ENCODE results near the gene KCTD6.

Gene KCTD6

GRCh38 chr3:58487140-58487886 lies 4.6 kb upstream of the KCTD6 start:
- DNase-seq, result no peak

- no peak for DNase-seq
Observed at GRCh38 chr3:58488967-58489366, 2.9 kb upstream of the KCTD6 start.

- DNase-seq, result peak; percentile 9
Observed at GRCh38 chr3:58490860-58491501, 915 bp upstream of the KCTD6 start.

GRCh38 chr3:58492494-58492905 lies 604 bp downstream of the KCTD6 start:
- peak; percentile 40 for DNase-seq

- no peak for DNase-seq
Observed at GRCh38 chr3:58494107-58494506, 2.2 kb downstream of the KCTD6 start.

GRCh38 chr3:58495101-58495500 lies 3.2 kb downstream of the KCTD6 start:
- no peak for DNase-seq

GRCh38 chr3:58496206-58496857 lies 4.4 kb downstream of the KCTD6 start:
- no peak for DNase-seq

- DNase-seq, result no peak
Observed at GRCh38 chr3:58497097-58497496, 5.2 kb downstream of the KCTD6 start.

- no peak for DNase-seq
Observed at GRCh38 chr3:58502872-58503271, 11.0 kb downstream of the KCTD6 start.

- no peak for DNase-seq
Observed at GRCh38 chr3:58507356-58508078, 15.6 kb downstream of the KCTD6 start.

GRCh38 chr3:58508437-58508836 lies 16.5 kb downstream of the KCTD6 start:
- DNase-seq, result no peak

GRCh38 chr3:58514405-58514804 lies 22.5 kb downstream of the KCTD6 start:
- DNase-seq, result no peak

- no peak for DNase-seq
Observed at GRCh38 chr3:58518291-58518789, 26.4 kb downstream of the KCTD6 start.

- DNase-seq, result no peak
Observed at GRCh38 chr3:58519668-58520402, 27.9 kb downstream of the KCTD6 start.

- no peak for DNase-seq
Observed at GRCh38 chr3:58520403-58521335, 28.8 kb downstream of the KCTD6 start.

- no peak for DNase-seq
Observed at GRCh38 chr3:58521336-58521670, 29.4 kb downstream of the KCTD6 start.

GRCh38 chr3:58521917-58522631 lies 30.2 kb downstream of the KCTD6 start:
- no peak for DNase-seq

- no peak for DNase-seq
Observed at GRCh38 chr3:58522759-58523425, 31.0 kb downstream of the KCTD6 start.

GRCh38 chr3:58524326-58524888 lies 32.5 kb downstream of the KCTD6 start:
- DNase-seq, result no peak

GRCh38 chr3:58526515-58526957 lies 34.6 kb downstream of the KCTD6 start:
- DNase-seq, result no peak
